Heart left ventricle (tissue), 16 donors: ENCODE results near the gene COL26A1. TPM values are rescaled to one million over a fixed set of nuclear protein-coding genes. Genes with fewer than 3 reads are reported as not detected.

Experiments used
- ATAC-seq, 4 donors: fragments of 200-7000 bp; cut with Tn5 transposase; one replicate each; pipeline ENCODE4 v1.9.1; 2020 to 2022; ENCODE audit warnings: moderate library complexity in 4 of 4, mild to moderate bottlenecking in 3 of 4, moderate number of reproducible peaks in 1 of 4
- DNase-seq, 5 donors: peaks; one replicate each; pipeline ENCODE4 v3.0.0-alpha.2; 2020
- H3K27ac ChIP-seq, 12 donors: fragments of 200-600 bp; sonication (generic) in 4 of 12; one replicate each; pipeline versions ENCODE4 v1.5.0 to v1.8.0; 2016 to 2022; ENCODE audit warnings: mild to moderate bottlenecking in 2 of 12
- H3K27me3 ChIP-seq, 9 donors: fragments of 200-600 bp; sonication (generic) in 2 of 9; one replicate each; pipeline versions ENCODE4 v1.5.1 to v1.8.0; 2016 to 2022; ENCODE audit warnings: mild to moderate bottlenecking in 3 of 9
- H3K36me3 ChIP-seq, 9 donors: fragments of 200-600 bp; sonication (generic) in 2 of 9; one replicate each; pipeline versions ENCODE4 v1.5.0 to v1.8.0; 2018 to 2022; ENCODE audit warnings: mild to moderate bottlenecking in 2 of 9
- H3K4me1 ChIP-seq, 12 donors: fragments of 200-600 bp; sonication (generic) in 4 of 12; one replicate each; pipeline versions ENCODE4 v1.5.0 to v1.8.0; 2016 to 2022; ENCODE audit warnings: mild to moderate bottlenecking in 3 of 12
- H3K4me3 ChIP-seq, 12 donors: fragments of 200-600 bp; sonication (generic) in 4 of 12; one replicate each; pipeline versions ENCODE4 v1.5.0 to v1.8.0; 2017 to 2022; ENCODE audit warnings: mild to moderate bottlenecking in 9 of 12, moderate library complexity in 4 of 12
- H3K9me3 ChIP-seq, 12 donors: fragments of 200-600 bp; sonication (generic) in 4 of 12; one replicate each; pipeline versions ENCODE4 v1.5.0 to v1.8.0; 2016 to 2022; ENCODE audit warnings: mild to moderate bottlenecking in 1 of 12
- POLR2A ChIP-seq, 2 donors: fragments of 450-650 bp; IDR thresholded peaks; one replicate each; pipeline ENCODE4 v1.6.1; 2017; ENCODE audit warnings: antibody characterized with exemption in 2 of 2, mild to moderate bottlenecking in 2 of 2, moderate library complexity in 2 of 2
- WGBS, 4 donors: extraction: QIAGEN DNeasy Blood & Tissue Kit in 2 of 4; methylation state at CpG; one replicate each; pipeline versions ENCODE4 v1.1.5 to v1.1.7; 2013 to 2018; 5-methylcytosine and 5-hydroxymethylcytosine counted together
- intact Hi-C, 10 donors: fragments of 100-400 bp; cut with DNase I; formaldehyde crosslinking; loops; one replicate each; pipeline versions ENCODE4 v1.11.1 to v1.14.2; 2022
- polyA plus RNA-seq, 2 donors: library from polyadenylated mRNA; stranded (reverse); fragments of 200-250 nt; gene quantifications; one replicate each; pipeline ENCODE4 v1.2.3, GENCODE V29; 2013
- total RNA-seq, 9 donors: library from RNA; depleted of rRNA in 2 of 9; stranded (reverse); fragments of >200 nt in 2 of 9; fragmentation: NEBNext Ultra II Directional in 3 of 9; extraction: Animal tissue kit (Norgen Biotek cat#: 25700) in 3 of 9; gene quantifications; one replicate each; pipeline versions ENCODE4 v1.1.0 to v1.2.4, GENCODE V29; 2016 to 2023
- TF ChIP-seq, protein P1 (sequence below), 12 donors: fragments of 200-600 bp; sonication (generic) in 4 of 12; IDR thresholded peaks; one replicate each; pipeline versions ENCODE4 v1.5.0 to v1.8.0; 2018 to 2022; ENCODE audit warnings: antibody characterized with exemption in 12 of 12, mild to moderate bottlenecking in 5 of 12
- donor health status: ischemic (EF 13 %, LVEDD 7.1; RV severe dilation, severe dysfunction).
- donor health status: healthy with polysubstance abuse.
- donor health status: DM: no; HTN: yes; CAD: no.
- donor health status: DM: no; HTN: no; CAD: no.
- donor health status: ischemic (EF 25% LVEDD 6.9; RV normal size, moderate dysfunction).
- donor health status: ischemic (EF 25% LVEDD 5.7; RV mildly dilated, moderate dysfunction).
- donor health status: healthy.
- donor health status: DM: yes; HTN: yes; CAD: no.
- donor health status: ischemic (EF 35%, LVEDD 5.7; RV mildly dilated, moderate dysfunction).
- donor health status: nonischemic (EF 11% LVEDD 7.7; RV severe dilation, severe dysfunction).
- donor health status: DM: yes; HTN: yes; CAD: no.
- donor health status: PGD.
- donor health status: ischemic (EF 29% LVEDD 5.4; RV normal size, mild dysfunction).
- donor health status: nonischemic (EF 23%, LVEDD 6.1; RV moderate dilation, normal function).

The COL26A1 gene
- total and polyA plus RNA-seq, 11 donors = 0.08 to 2.1 TPM; not detected in 9

DNA sequence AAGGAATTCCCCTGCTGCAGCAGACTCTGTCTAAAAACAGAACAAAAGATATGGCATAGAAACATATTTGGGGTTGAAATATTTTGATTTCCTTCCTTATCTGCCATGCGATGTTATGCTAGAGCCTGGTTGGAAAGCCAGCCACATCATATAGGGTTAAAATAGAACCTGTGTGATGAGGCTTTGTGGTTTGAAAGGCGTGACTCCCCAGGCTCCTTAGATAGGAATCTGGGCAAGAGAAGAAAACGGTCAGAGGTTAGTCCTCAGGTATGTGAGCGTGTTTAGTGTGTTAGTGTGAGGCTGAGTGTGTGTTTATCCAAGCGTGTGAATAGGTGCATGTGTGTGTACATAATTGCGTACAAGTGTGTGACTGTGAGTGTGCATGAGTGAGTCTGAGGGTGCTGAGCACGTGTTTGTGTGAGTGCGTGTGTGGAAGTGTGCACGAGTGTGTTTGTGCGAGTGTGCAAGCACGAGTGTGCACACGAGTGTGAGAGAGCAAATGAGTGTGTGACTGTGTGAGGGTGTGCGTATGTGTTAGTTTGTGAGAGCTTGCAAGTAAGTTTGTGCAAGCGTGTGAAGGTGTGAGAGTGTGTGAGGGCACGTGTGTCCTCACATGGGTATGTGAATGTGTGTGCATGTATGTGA lies 79.9 kb downstream of the COL26A1 start:
- Histone ChIP-seq H3K9me3 (no peaks in the 10 kb centered on the region), H3K36me3 (no peaks in the 10 kb centered on the region), H3K27me3 (peaks cover 0 to 24% (median 4%) of the 10 kb centered on the region in 9 donors), H3K27ac (no peak overlapping the region), H3K4me3 (no peak overlapping the region), H3K4me1 (peaks cover 0 to 4% (median 0%) of the 10 kb centered on the region in 12 donors)
- WGBS, 4 donors = 61 to 64% (median 62%) methylated on average over 15 of the region's 15 CpGs
- intact Hi-C loops = no loop called here
- DNase-seq (no peak), ATAC-seq (no peak)
- TF ChIP-seq, protein P1, sequence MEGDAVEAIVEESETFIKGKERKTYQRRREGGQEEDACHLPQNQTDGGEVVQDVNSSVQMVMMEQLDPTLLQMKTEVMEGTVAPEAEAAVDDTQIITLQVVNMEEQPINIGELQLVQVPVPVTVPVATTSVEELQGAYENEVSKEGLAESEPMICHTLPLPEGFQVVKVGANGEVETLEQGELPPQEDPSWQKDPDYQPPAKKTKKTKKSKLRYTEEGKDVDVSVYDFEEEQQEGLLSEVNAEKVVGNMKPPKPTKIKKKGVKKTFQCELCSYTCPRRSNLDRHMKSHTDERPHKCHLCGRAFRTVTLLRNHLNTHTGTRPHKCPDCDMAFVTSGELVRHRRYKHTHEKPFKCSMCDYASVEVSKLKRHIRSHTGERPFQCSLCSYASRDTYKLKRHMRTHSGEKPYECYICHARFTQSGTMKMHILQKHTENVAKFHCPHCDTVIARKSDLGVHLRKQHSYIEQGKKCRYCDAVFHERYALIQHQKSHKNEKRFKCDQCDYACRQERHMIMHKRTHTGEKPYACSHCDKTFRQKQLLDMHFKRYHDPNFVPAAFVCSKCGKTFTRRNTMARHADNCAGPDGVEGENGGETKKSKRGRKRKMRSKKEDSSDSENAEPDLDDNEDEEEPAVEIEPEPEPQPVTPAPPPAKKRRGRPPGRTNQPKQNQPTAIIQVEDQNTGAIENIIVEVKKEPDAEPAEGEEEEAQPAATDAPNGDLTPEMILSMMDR (IDR thresholded peaks at IDR 0.05) = no peak
- TF ChIP-seq POLR2A (IDR thresholded peaks at IDR 0.05) = no peak

DNA sequence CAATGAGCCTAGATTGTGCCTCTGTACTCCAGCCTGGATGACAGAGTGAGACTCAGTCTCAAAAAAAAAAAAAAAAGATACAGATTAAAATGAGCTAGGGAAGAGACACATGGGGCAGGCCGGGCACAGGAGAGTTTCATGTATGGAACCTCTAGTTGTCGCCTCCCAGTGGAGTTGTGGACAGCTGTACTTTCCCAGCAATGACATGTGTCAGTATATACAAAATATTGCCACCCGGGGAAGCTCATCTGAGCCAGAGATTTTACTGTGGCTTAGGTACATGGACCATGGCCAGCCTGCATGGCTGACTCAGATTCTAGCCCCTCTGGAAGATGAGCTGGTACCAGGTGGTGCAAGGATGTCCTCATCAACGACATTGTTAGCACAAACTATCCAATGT lies 87.4 kb downstream of the COL26A1 start:
- TF ChIP-seq, protein P1 (IDR thresholded peaks at IDR 0.05) = no peak
- no peak for TF ChIP-seq POLR2A (IDR thresholded peaks at IDR 0.05)
- no peaks in the 10 kb centered on the region for H3K36me3 ChIP-seq
- intact Hi-C loops = no loop called here
- H3K9me3 ChIP-seq = no peaks in the 10 kb centered on the region
- H3K27ac ChIP-seq = no peak overlapping the region
- peaks cover 0 to 13% (median 0%) of the 10 kb centered on the region in 9 donors for H3K27me3 ChIP-seq
- 80 to 90% (median 85%) methylated on average over 4 of the region's 4 CpGs for WGBS, 4 donors
- no peak overlapping the region for H3K4me3 ChIP-seq
- ATAC-seq = no peak
- no peak for DNase-seq
- no peaks in the 10 kb centered on the region for H3K4me1 ChIP-seq

DNA sequence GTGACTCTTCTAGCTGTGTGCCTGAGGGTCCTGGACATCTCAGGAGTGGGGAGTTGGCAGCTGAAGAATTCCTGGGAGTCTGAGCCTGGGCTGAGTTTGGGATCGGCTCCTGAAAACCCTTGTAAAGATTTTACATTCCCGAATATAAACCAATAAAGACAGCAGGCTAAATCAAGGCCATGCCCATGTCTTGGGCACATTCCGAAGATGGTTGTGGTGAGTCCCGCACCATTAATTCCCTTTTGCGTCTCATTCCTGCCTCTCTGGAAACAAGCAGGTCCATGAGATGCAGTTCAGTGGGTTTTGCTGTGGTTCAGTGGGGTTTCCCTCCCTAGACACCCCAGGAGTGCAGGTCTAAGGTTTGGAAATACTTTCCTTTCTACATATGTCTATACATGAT lies 90.9 kb downstream of the COL26A1 start:
- 85 to 92% (median 88%) methylated on average over 5 of the region's 5 CpGs for WGBS, 4 donors
- H3K4me3 ChIP-seq = no peak overlapping the region
- H3K27ac ChIP-seq = no peak overlapping the region
- DNase-seq = no peak
- H3K36me3 ChIP-seq = no peaks in the 10 kb centered on the region
- H3K27me3 ChIP-seq = peaks cover 0 to 17% (median 0%) of the 10 kb centered on the region in 9 donors
- intact Hi-C loops = no loop called here
- no peaks in the 10 kb centered on the region for H3K4me1 ChIP-seq
- TF ChIP-seq, protein P1 (IDR thresholded peaks at IDR 0.05) = no peak
- no peak for TF ChIP-seq POLR2A (IDR thresholded peaks at IDR 0.05)
- no peak for ATAC-seq
- H3K9me3 ChIP-seq = no peaks in the 10 kb centered on the region

DNA sequence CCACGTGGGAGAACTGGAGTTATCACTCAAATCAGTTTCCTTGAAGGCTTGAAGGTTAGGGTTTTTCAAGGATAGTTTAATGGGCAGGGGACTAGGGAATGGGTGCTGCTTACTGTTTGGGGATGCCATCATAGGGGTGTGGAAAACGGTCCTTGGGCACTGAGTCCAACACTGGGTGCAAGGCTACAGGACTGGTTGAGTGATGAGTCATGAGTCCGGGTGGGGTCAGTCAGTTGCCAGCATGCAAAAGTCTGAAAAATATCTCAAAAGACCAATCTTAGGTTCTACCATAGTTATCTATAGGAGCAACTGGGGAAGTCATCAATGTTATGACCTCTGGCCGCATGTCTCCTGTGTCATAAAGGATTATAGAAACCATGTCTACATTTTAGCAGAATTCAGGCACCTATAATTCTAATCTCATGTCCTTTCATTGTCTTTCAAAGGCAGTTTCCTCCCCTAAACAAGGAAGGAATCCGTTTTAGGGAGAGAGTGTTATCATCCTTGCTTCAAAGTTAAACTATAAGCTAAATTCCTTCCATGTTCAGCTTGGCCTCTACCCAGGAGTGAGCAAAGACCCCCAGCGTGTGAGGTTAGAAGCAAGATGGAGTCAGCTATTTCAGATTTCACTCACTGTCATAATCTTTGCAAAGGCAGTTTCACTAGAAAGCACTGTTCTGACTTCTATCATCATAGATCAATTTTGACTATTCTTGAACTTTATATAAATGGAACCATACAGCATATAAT lies 94.5 kb downstream of the COL26A1 start:
- WGBS, 4 donors = 58 to 65% (median 63%) methylated on average over 6 of the region's 6 CpGs
- H3K27ac ChIP-seq = no peak overlapping the region
- no peaks in the 10 kb centered on the region for H3K9me3 ChIP-seq
- DNase-seq = no peak
- H3K27me3 ChIP-seq = peaks cover 0 to 6% (median 0%) of the 10 kb centered on the region in 9 donors
- no peak for TF ChIP-seq POLR2A (IDR thresholded peaks at IDR 0.05)
- TF ChIP-seq, protein P1 (IDR thresholded peaks at IDR 0.05) = no peak
- intact Hi-C loops = no loop called here
- no peak for ATAC-seq
- H3K36me3 ChIP-seq = no peaks in the 10 kb centered on the region
- no peaks in the 10 kb centered on the region for H3K4me1 ChIP-seq
- H3K4me3 ChIP-seq = no peak overlapping the region
